K562 (cell line): ENCODE measurements around the gene AIFM3. TPM values are rescaled to one million over a fixed set of nuclear protein-coding genes. Genes with fewer than 3 reads are reported as not detected.

ENCODE experiments used
- BRD4 ChIP-seq: fragments of 200-600 bp; sonication (generic); IDR thresholded peaks from 2 replicates; pipeline ENCODE4 v1.6.1; 2017; ENCODE audit warnings: inconsistent platforms
- COPS2 ChIP-seq: fragments of 450-650 bp; conservative IDR thresholded peaks from 2 replicates; pipeline ENCODE4 v1.6.1; 2016; ENCODE audit warnings: mild to moderate bottlenecking, moderate library complexity
- EGR1 ChIP-seq: fragments of 450-650 bp; conservative IDR thresholded peaks from 2 replicates; pipeline ENCODE4 v1.6.1; 2017; ENCODE audit warnings: mild to moderate bottlenecking
- EP300 ChIP-seq: IDR thresholded peaks from 2 replicates; pipeline ENCODE4 v1.6.1; 2012; ENCODE audit warnings: low read length, improper control_type of control experiment
- HDAC2 ChIP-seq: fragments of 450-650 bp; IDR thresholded peaks from 2 replicates; pipeline ENCODE4 v1.6.1; 2016; ENCODE audit warnings: mild to moderate bottlenecking
- HDAC8 ChIP-seq: fragments of 450-650 bp; IDR thresholded peaks from 2 replicates; pipeline ENCODE4 v1.6.1; 2016; ENCODE audit warnings: mild to moderate bottlenecking, missing genetic modification characterization, moderate library complexity, missing compliant biosample characterization
- HIVEP1 ChIP-seq: fragments of 250-450 bp; sonication (Bioruptor Pico); IDR thresholded peaks from 2 replicates; pipeline ENCODE4 v1.4.0; 2020; ENCODE audit warnings: mild to moderate bottlenecking
- IFI16 ChIP-seq: fragments of 250-450 bp; sonication (Bioruptor Pico); IDR thresholded peaks from 2 replicates; pipeline ENCODE4 v2.1.2; 2022; ENCODE audit warnings: mild to moderate bottlenecking, inconsistent platforms
- KAT7 ChIP-seq: sonication (generic); formaldehyde crosslinking; IDR thresholded peaks from 2 replicates; pipeline ENCODE4 v1.8.0; 2022; ENCODE audit warnings: missing genetic modification reagents, mild to moderate bottlenecking, borderline replicate concordance
- NFIX ChIP-seq: fragments of 250-450 bp; sonication (Bioruptor Pico); IDR thresholded peaks from 2 replicates; pipeline ENCODE4 v1.4.0; 2020; ENCODE audit warnings: low read depth, mild to moderate bottlenecking, moderate library complexity
- POLR3G ChIP-seq: IDR thresholded peaks from 2 replicates; pipeline ENCODE4 v1.6.1; 2011; ENCODE audit not compliant: insufficient read length, insufficient replicate concordance; ENCODE audit errors: extremely low read depth
- PYGO2 ChIP-seq: fragments of 450-650 bp; IDR thresholded peaks from 2 replicates; pipeline ENCODE4 v1.6.1; 2016; ENCODE audit warnings: mild to moderate bottlenecking, missing genetic modification characterization, moderate library complexity, missing compliant biosample characterization
- SNAPC5 ChIP-seq: fragments of 250-450 bp; sonication (Bioruptor Pico); IDR thresholded peaks from 2 replicates; pipeline ENCODE4 v1.8.0; 2021; ENCODE audit warnings: moderate library complexity, mild to moderate bottlenecking, inconsistent platforms
- THAP12 ChIP-seq: fragments of 250-450 bp; sonication (Bioruptor Pico); IDR thresholded peaks from 2 replicates; pipeline ENCODE4 v1.9.0; 2021; ENCODE audit warnings: mild to moderate bottlenecking, inconsistent platforms
- TSHZ1 ChIP-seq: fragments of 250-450 bp; sonication (Bioruptor Pico); IDR thresholded peaks from 2 replicates; pipeline ENCODE4 v1.4.0; 2020; ENCODE audit warnings: mild to moderate bottlenecking, moderate library complexity
- WHSC1 ChIP-seq: IDR thresholded peaks from one replicate; pipeline ENCODE4 v1.6.1; 2012; ENCODE audit warnings: low read length, control low read depth, inconsistent platforms
- ZMIZ1 ChIP-seq, 2 experiments: fragments of 150-350 bp in 1 of 2; IDR thresholded peaks; 2 replicates each; pipeline ENCODE4 v1.6.1; 2012 to 2016; ENCODE audit warnings: low read depth in 2 of 2, low read length in 2 of 2, mild to moderate bottlenecking in 1 of 2, moderate library complexity in 1 of 2
- polyA plus RNA-seq, 8 experiments: library from polyadenylated mRNA; depleted of rRNA in 4 of 8; stranded (reverse) in 5 of 8; unstranded in 3 of 8; fragments of >200 nt; fragmentation: Nextera tagmentation in 2 of 8; fragmentation: Illumina TruSeq in 1 of 8; extraction: Ambion mirVana in 2 of 8; extraction: Trizol in 1 of 8; gene quantifications; 2 replicates each; pipeline versions ENCODE4 v1.2.1 to v1.2.3, GENCODE V29; 2011 to 2014; ENCODE audit warnings: inconsistent platforms in 1 of 8, missing spikeins in 1 of 8
- total RNA-seq, 7 experiments: library from RNA; depleted of rRNA in 6 of 7; stranded (reverse); fragments of >200 nt in 6 of 7; fragmentation: Illumina TruSeq in 2 of 7; extraction: Trizol in 2 of 7; gene quantifications; 2 replicates each; pipeline versions ENCODE4 v1.2.1 to v1.2.3, GENCODE V29; 2011 to 2021; ENCODE audit warnings: low replicate concordance in 1 of 7
- TF ChIP-seq, protein P1 (sequence below): fragments of 250-450 bp; sonication (Bioruptor Pico); IDR thresholded peaks from 2 replicates; pipeline ENCODE4 v1.9.0; 2021; ENCODE audit warnings: mild to moderate bottlenecking

The AIFM3 gene
- total and polyA plus RNA-seq, 9 of the 15 experiments (the other 6 are each of a cell fraction or from before 2014, with no cell fraction given): 0.03 to 0.20 (median 0.07) TPM; not detected in 1

DNA sequence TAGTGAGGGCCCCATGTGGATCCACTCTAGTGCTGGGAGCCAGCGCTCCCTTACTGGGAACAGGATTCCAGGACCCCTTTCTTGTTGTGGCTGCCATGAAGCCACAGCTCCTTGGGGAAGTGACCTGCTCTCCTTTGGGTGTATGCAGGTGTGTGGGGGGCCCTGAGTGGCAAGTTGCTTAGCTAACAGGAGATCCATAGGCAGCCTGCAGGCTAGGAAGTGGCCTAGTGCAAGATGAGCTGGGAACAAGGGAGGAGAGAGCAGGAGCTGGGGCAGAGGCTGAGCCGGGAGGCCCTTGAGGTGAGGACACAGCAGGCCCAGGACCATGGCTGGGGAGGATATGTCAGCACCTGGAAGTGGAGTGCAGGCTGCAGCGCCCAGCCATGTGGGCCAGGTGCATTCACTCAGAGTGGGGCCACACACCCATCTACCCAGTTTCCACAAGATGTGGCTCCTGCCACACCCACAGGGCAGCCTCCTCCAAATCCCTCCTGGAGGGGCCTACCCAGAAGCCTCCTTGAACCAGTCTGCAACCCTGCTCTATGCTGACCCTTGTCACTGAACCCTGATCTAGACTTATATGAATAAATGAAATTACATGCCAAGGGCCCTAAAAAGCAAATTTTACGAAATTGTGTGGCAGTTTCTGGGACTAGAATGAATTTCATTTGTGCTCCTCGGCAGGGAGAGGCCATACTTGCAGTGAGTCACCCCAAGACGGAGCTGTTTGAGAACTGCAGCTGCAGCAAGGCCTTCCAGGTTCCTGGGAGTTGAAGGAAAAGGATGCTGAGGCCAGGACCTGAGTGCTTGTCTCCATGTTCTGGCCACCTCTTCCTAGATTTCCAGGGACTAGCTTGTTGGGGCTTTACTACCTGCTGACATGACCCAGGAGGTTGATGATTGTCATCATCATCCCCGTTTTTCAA is 31.6 kb downstream of the AIFM3 start (continued):
- peak in 1 of 2 experiments; percentile 9; a peak in 1 of 4 replicates for TF ChIP-seq ZMIZ1 (IDR thresholded peaks at IDR 0.05; ENCODE audit: low read depth in 2 of 2, low read length in 2 of 2)
- TF ChIP-seq SNAPC5 (CRISPR knock-in tag): no peak
- peak; percentile 39; the same call in 1 of the 2 replicates for TF ChIP-seq HIVEP1
- no peak for TF ChIP-seq NFIX (CRISPR knock-in tag)
- TF ChIP-seq WHSC1: no peak
- TF ChIP-seq, protein P1, sequence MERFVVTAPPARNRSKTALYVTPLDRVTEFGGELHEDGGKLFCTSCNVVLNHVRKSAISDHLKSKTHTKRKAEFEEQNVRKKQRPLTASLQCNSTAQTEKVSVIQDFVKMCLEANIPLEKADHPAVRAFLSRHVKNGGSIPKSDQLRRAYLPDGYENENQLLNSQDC: no peak
- no peak for TF ChIP-seq EGR1
- no peak for TF ChIP-seq HDAC2
- no peak for TF ChIP-seq COPS2
- TF ChIP-seq KAT7 (CRISPR knock-in tag): no peak
- no peak; the same call in 1 of the 2 replicates for TF ChIP-seq TSHZ1 (CRISPR knock-in tag)
- no peak for TF ChIP-seq POLR3G
- TF ChIP-seq IFI16 (CRISPR knock-in tag): 0 out of 2 replicates have a peak, but pooled peaks have one; percentile 41
- no peak; the same call in 1 of the 2 replicates for TF ChIP-seq EP300
- TF ChIP-seq THAP12 (CRISPR knock-in tag): peak; percentile 86; the same call in 1 of the 2 replicates
- TF ChIP-seq BRD4: no peak
- no peak for TF ChIP-seq PYGO2 (tag)
- TF ChIP-seq HDAC8 (tag): no peak
